ENCODE results near the gene ORM2. TPM values are rescaled to one million over a fixed set of nuclear protein-coding genes. Genes with fewer than 3 reads are reported as not detected.

The ORM2 gene
- total and polyA plus RNA-seq, 9 of the 15 experiments (the other 6 are each of a cell fraction or from before 2014, with no cell fraction given), result 0.98 TPM; not detected in 8

- no peak for TF ChIP-seq FOXA1 (IDR thresholded peaks at IDR 0.05; ENCODE audit: borderline replicate concordance)
- TF ChIP-seq MAFK (IDR thresholded peaks at IDR 0.05; ENCODE audit: low read length), result no peak
- TF ChIP-seq ZNF431 (CRISPR knock-in tag; IDR thresholded peaks at IDR 0.05), result no peak
- TF ChIP-seq NFXL1 (CRISPR knock-in tag; IDR thresholded peaks at IDR 0.05), result no peak
- TF ChIP-seq MEF2D (tag; conservative IDR thresholded peaks at IDR 0.05; ENCODE audit: low read depth), result no peak
- no peak for TF ChIP-seq ZFP36 (IDR thresholded peaks at IDR 0.05; ENCODE audit: low read depth, low read length, partially characterized antibody)
- TF ChIP-seq ZNF316 (IDR thresholded peaks at IDR 0.05), result no peak
- TF ChIP-seq ZSCAN32 (CRISPR knock-in tag; IDR thresholded peaks at IDR 0.05), result 0 out of 2 replicates have a peak, but pooled peaks have one; percentile 35
- no peak for TF ChIP-seq HMG20B (CRISPR knock-in tag; IDR thresholded peaks at IDR 0.05)
- TF ChIP-seq IRF9 (tag; IDR thresholded peaks at IDR 0.05), result peak; percentile 67; the same call in 1 of the 2 replicates
- TF ChIP-seq ATF4 (CRISPR knock-in tag; IDR thresholded peaks at IDR 0.05), result peak; percentile 68; the same call in 1 of the 2 replicates
- TF ChIP-seq SPI1 (IDR thresholded peaks at IDR 0.05; ENCODE audit: borderline replicate concordance, low read depth, low read length), result no peak
- TF ChIP-seq ZBTB2 (IDR thresholded peaks at IDR 0.05), result no peak
- no peak for TF ChIP-seq SUPT5H (IDR thresholded peaks at IDR 0.05)
- TF ChIP-seq TEAD2 (tag; IDR thresholded peaks at IDR 0.05), result no peak
- no peak for TF ChIP-seq ELK1 (CRISPR knock-in tag; IDR thresholded peaks at IDR 0.05)
Measured at GRCh38 chr9:114317665-114318357, 11.9 kb upstream of the ORM2 start (continued).

All from K562 (cell line).